Smooth muscle cell (in vitro differentiated cells): ENCODE results near the gene DHX9. TPM values are rescaled to one million over a fixed set of nuclear protein-coding genes. Genes with fewer than 3 reads are reported as not detected.
A peak's percentile ranks its signal among the peaks of the same experiment; 100 is the strongest.

ENCODE experiments used
- DNase-seq: peaks from one replicate; lab custom pipeline; 2025; ENCODE audit not compliant: unreplicated experiment; lab: John Stamatoyannopoulos, UW
- H2AFZ ChIP-seq: fragments of 200-600 bp; sonication (generic); 2 replicates; pipeline ENCODE4 v1.6.0; 2016; ENCODE audit warnings: antibody characterized with exemption, low read depth, mild to moderate bottlenecking
- H3F3A ChIP-seq: fragments of 200-600 bp; sonication (generic); 2 replicates; pipeline ENCODE4 v1.6.0; 2017; ENCODE audit warnings: antibody characterized with exemption, low read depth
- H3K27ac ChIP-seq: fragments of 200-600 bp; sonication (generic); 2 replicates; pipeline ENCODE4 v1.5.1; 2016; ENCODE audit warnings: low read depth, mild to moderate bottlenecking
- H3K27me3 ChIP-seq: fragments of 200-600 bp; sonication (generic); 2 replicates; pipeline ENCODE4 v1.6.1; 2016; ENCODE audit warnings: low read depth, mild to moderate bottlenecking
- H3K36me3 ChIP-seq: fragments of 200-600 bp; sonication (generic); 2 replicates; pipeline ENCODE4 v1.5.1; 2016; ENCODE audit warnings: low read depth
- H3K4me1 ChIP-seq: fragments of 200-600 bp; sonication (generic); 2 replicates; pipeline ENCODE4 v1.5.1; 2016; ENCODE audit warnings: low read depth
- H3K4me2 ChIP-seq: fragments of 200-600 bp; sonication (generic); 2 replicates; pipeline ENCODE4 v1.6.0; 2016; ENCODE audit warnings: mild to moderate bottlenecking
- H3K4me3 ChIP-seq: fragments of 200-600 bp; sonication (generic); 2 replicates; pipeline ENCODE4 v1.5.1; 2016; ENCODE audit warnings: mild to moderate bottlenecking
- H3K79me2 ChIP-seq: fragments of 200-600 bp; sonication (generic); 2 replicates; pipeline ENCODE4 v1.6.0; 2016; ENCODE audit warnings: low read depth, mild to moderate bottlenecking
- H3K9ac ChIP-seq: fragments of 200-600 bp; sonication (generic); 2 replicates; pipeline ENCODE4 v1.6.0; 2016; ENCODE audit warnings: low read depth
- H3K9me3 ChIP-seq: fragments of 200-600 bp; sonication (generic); replicated peaks from 2 replicates; pipeline ENCODE4 v1.5.1; 2016; ENCODE audit warnings: low read depth
- H4K20me1 ChIP-seq: fragments of 200-600 bp; sonication (generic); 2 replicates; pipeline ENCODE4 v1.6.0; 2016; ENCODE audit warnings: low read depth
- CTCF ChIP-seq: fragments of 200-600 bp; sonication (generic); IDR thresholded peaks from 2 replicates; pipeline ENCODE4 v1.5.1; 2017; ENCODE audit warnings: borderline replicate concordance, mild to moderate bottlenecking, antibody characterized with exemption; ENCODE audit not compliant: insufficient read depth, poor library complexity, severe bottlenecking
- WGBS: methylation state at CpG from one replicate; pipeline ENCODE4 v1.1.7; 2016; ENCODE audit warnings: low lambda C conversion rate; 5-methylcytosine and 5-hydroxymethylcytosine counted together
- polyA plus RNA-seq: library from polyadenylated mRNA; unstranded; fragments of >200 nt; fragmentation: Nextera tagmentation; extraction: Ambion mirVana; gene quantifications from 2 replicates; pipeline ENCODE4 v1.2.1, GENCODE V29; 2016
- total RNA-seq: library from RNA; depleted of rRNA; stranded (reverse); fragments of >200 nt; gene quantifications from 2 replicates; pipeline ENCODE4 v1.2.3, GENCODE V29; 2014

DHX9 gene
- total RNA-seq (99.2 and 138 TPM in 2 replicates), polyA plus RNA-seq (65.4 and 69.5 TPM in 2 replicates)

GRCh38 chr1:182839209-182840066, at the start of gene DHX9:
DHX9 (plus strand) TSS chr1:182839347; CDS start chr1:182842567, 3,220 bp downstream.
- DNase-seq, result peak; percentile 95
- peak within 1 kb of the TSS; percentile 98 for H3K4me3 ChIP-seq
- H3K9ac ChIP-seq, result peak within 1 kb of the TSS; percentile 95
- no peaks in the 10 kb centered on the region for H3K36me3 ChIP-seq
- no peaks in the 10 kb centered on the region for H3K27me3 ChIP-seq
- 1% methylated on average over 82 of the region's 92 CpGs for WGBS
- H3K4me2 ChIP-seq, result peak within 1 kb of the TSS; percentile 96
- TF ChIP-seq CTCF, result no peak
- H3K27ac ChIP-seq, result peak within 1 kb of the TSS; percentile 98
- peaks cover 15% of the 10 kb centered on the region for H3K4me1 ChIP-seq
- H2AFZ ChIP-seq, result peak within 1 kb of the TSS; percentile 42
- peaks cover 48% of the 10 kb centered on the region for H3K79me2 ChIP-seq
- H4K20me1 ChIP-seq, result peaks cover 52% of the 10 kb centered on the region
- H3K9me3 ChIP-seq, result no peaks in the 10 kb centered on the region
- H3F3A ChIP-seq, result peaks cover 13% of the 10 kb centered on the region

GRCh38 chr1:182791281-182792179, 47.6 kb upstream of the DHX9 start:
- Histone ChIP-seq H3F3A (no peaks in the 10 kb centered on the region), H3K4me2 (no peak overlapping the region), H3K36me3 (no peaks in the 10 kb centered on the region), H3K4me1 (no peaks in the 10 kb centered on the region), H2AFZ (no peak overlapping the region), H3K27ac (no peak overlapping the region), H3K27me3 (peaks cover 11% of the 10 kb centered on the region), H3K79me2 (no peaks in the 10 kb centered on the region), H4K20me1 (no peaks in the 10 kb centered on the region), H3K9me3 (no peaks in the 10 kb centered on the region), H3K9ac (no peak overlapping the region), H3K4me3 (no peak overlapping the region)
- 81% methylated on average over 8 of the region's 8 CpGs for WGBS
- DNase-seq, result no peak
- no peak for TF ChIP-seq CTCF

GRCh38 chr1:182794091-182794490, 45.1 kb upstream of the DHX9 start:
- no peak overlapping the region for H3K4me3 ChIP-seq
- H4K20me1 ChIP-seq, result no peaks in the 10 kb centered on the region
- no peak overlapping the region for H3K9ac ChIP-seq
- H3K79me2 ChIP-seq, result no peaks in the 10 kb centered on the region
- no peak overlapping the region for H3K4me2 ChIP-seq
- no peak overlapping the region for H2AFZ ChIP-seq
- no peaks in the 10 kb centered on the region for H3K36me3 ChIP-seq
- H3K27ac ChIP-seq, result no peak overlapping the region
- H3K9me3 ChIP-seq, result no peaks in the 10 kb centered on the region
- no peak for TF ChIP-seq CTCF
- H3K27me3 ChIP-seq, result no peaks in the 10 kb centered on the region
- no peak for DNase-seq
- no peaks in the 10 kb centered on the region for H3F3A ChIP-seq
- 97% methylated on average over 2 of the region's 2 CpGs for WGBS
- H3K4me1 ChIP-seq, result no peaks in the 10 kb centered on the region
